ENCODE results near the gene PODXL.

Gene PODXL

GRCh38 chr7:131486346-131486745 lies 70.1 kb downstream of the PODXL start:
- TF ChIP-seq, protein P1, sequence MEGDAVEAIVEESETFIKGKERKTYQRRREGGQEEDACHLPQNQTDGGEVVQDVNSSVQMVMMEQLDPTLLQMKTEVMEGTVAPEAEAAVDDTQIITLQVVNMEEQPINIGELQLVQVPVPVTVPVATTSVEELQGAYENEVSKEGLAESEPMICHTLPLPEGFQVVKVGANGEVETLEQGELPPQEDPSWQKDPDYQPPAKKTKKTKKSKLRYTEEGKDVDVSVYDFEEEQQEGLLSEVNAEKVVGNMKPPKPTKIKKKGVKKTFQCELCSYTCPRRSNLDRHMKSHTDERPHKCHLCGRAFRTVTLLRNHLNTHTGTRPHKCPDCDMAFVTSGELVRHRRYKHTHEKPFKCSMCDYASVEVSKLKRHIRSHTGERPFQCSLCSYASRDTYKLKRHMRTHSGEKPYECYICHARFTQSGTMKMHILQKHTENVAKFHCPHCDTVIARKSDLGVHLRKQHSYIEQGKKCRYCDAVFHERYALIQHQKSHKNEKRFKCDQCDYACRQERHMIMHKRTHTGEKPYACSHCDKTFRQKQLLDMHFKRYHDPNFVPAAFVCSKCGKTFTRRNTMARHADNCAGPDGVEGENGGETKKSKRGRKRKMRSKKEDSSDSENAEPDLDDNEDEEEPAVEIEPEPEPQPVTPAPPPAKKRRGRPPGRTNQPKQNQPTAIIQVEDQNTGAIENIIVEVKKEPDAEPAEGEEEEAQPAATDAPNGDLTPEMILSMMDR (IDR thresholded peaks at IDR 0.05) = no peak
- no peak for DNase-seq
- H3K27ac ChIP-seq = no peak overlapping the region

DNA sequence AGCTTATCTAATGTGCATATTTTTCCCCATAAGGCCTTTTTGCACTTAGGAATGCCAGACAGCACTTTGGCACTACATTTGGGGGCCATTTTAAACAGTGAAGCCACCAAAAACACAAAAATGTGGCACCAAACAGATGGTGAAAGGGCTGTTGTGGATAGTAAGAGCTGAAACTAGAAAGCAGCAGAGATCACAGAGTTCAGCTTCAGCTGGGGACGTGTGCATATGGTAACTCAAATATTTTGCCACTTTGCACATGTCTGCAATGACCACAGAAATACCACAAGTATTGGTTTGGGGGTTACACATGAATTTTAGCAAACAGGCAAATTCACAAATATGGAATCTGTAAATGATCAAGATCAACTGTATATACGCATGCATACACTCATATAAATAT lies 72.8 kb downstream of the PODXL start:
- no peak for DNase-seq
- no peaks in the 10 kb centered on the region for H3K9me3 ChIP-seq
- peaks cover 0 to 22% (median 8%) of the 10 kb centered on the region in 4 donors for H3K4me1 ChIP-seq
- H3K27me3 ChIP-seq = no peaks in the 10 kb centered on the region
- no peak overlapping the region for H3K27ac ChIP-seq
- intact Hi-C loops (cut with DNase I; ENCODE audit: low total_unique reads) = no loop called here
- H3K36me3 ChIP-seq = peaks cover 0 to 30% (median 19%) of the 10 kb centered on the region in 3 donors
- H3K4me3 ChIP-seq = no peak overlapping the region
- TF ChIP-seq, protein P1 (IDR thresholded peaks at IDR 0.05) = no peak

More at GRCh38 chr7:131486346-131486745, 70.1 kb downstream of the PODXL start:
- Histone ChIP-seq H3K4me1 (peaks cover 0 to 9% (median 0%) of the 10 kb centered on the region in 4 donors), H3K27me3 (no peaks in the 10 kb centered on the region), H3K4me3 (no peak overlapping the region), H3K36me3 (peaks cover 0 to 22% (median 16%) of the 10 kb centered on the region in 3 donors), H3K9me3 (no peaks in the 10 kb centered on the region)
- intact Hi-C loops (cut with DNase I; ENCODE audit: low total_unique reads) = no loop called here

- intact Hi-C loops (cut with DNase I; ENCODE audit: low total_unique reads) = no loop called here
- no peaks in the 10 kb centered on the region for H3K27me3 ChIP-seq
- H3K4me3 ChIP-seq = no peak overlapping the region
- TF ChIP-seq, protein P1 (IDR thresholded peaks at IDR 0.05) = no peak
- DNase-seq = no peak
- no peaks in the 10 kb centered on the region for H3K9me3 ChIP-seq
- no peak overlapping the region for H3K27ac ChIP-seq
- peaks cover 0 to 25% (median 15%) of the 10 kb centered on the region in 3 donors for H3K36me3 ChIP-seq
- H3K4me1 ChIP-seq = peaks cover 0 to 22% (median 8%) of the 10 kb centered on the region in 4 donors
These were observed 73.6 kb downstream of the PODXL start for GRCh38 chr7:131482800-131483199.

GRCh38 chr7:131480384-131481315 lies 75.8 kb downstream of the PODXL start:
- DNase-seq = no peak
- H3K36me3 ChIP-seq = peaks cover 0 to 20% (median 6%) of the 10 kb centered on the region in 3 donors
- peaks cover 0 to 17% (median 8%) of the 10 kb centered on the region in 4 donors for H3K4me1 ChIP-seq
- no peaks in the 10 kb centered on the region for H3K27me3 ChIP-seq
- H3K9me3 ChIP-seq = no peaks in the 10 kb centered on the region
- TF ChIP-seq, protein P1 (IDR thresholded peaks at IDR 0.05) = no peak
- H3K27ac ChIP-seq = no peak overlapping the region
- H3K4me3 ChIP-seq = no peak overlapping the region
- intact Hi-C loops (cut with DNase I; ENCODE audit: low total_unique reads) = no loop called here

- Histone ChIP-seq H3K4me1 (peaks cover 0 to 36% (median 13%) of the 10 kb centered on the region in 4 donors), H3K36me3 (peaks cover 6 to 24% (median 8%) of the 10 kb centered on the region in 3 donors), H3K27me3 (no peaks in the 10 kb centered on the region), H3K27ac (no peak overlapping the region), H3K4me3 (no peak overlapping the region), H3K9me3 (no peaks in the 10 kb centered on the region)
- TF ChIP-seq, protein P1 (IDR thresholded peaks at IDR 0.05) = no peak
- intact Hi-C loops (cut with DNase I; ENCODE audit: low total_unique reads) = no loop called here
- no peak for DNase-seq
These were observed 79.7 kb downstream of the PODXL start for GRCh38 chr7:131476740-131477139.

All from tibial artery (tissue), 4 donors.